IPS-NIHi7 (cell line): ENCODE data around the gene ACOX3.

Experiments used
- DNase-seq: peaks from one replicate; pipeline ENCODE4 v3.0.0; 2012; ENCODE audit warnings: mixed read lengths; ENCODE audit errors: extremely low spot score

The ACOX3 gene

GRCh38 chr4:8468746-8469535, 28.4 kb upstream of the ACOX3 start:
- peak; percentile 91 for DNase-seq

- DNase-seq, result no peak
Measured at GRCh38 chr4:8467016-8467415, 26.5 kb upstream of the ACOX3 start.

- DNase-seq, result no peak
Measured at GRCh38 chr4:8465615-8466611, 25.4 kb upstream of the ACOX3 start.

GRCh38 chr4:8464381-8464780, 23.9 kb upstream of the ACOX3 start:
- no peak for DNase-seq

DNA sequence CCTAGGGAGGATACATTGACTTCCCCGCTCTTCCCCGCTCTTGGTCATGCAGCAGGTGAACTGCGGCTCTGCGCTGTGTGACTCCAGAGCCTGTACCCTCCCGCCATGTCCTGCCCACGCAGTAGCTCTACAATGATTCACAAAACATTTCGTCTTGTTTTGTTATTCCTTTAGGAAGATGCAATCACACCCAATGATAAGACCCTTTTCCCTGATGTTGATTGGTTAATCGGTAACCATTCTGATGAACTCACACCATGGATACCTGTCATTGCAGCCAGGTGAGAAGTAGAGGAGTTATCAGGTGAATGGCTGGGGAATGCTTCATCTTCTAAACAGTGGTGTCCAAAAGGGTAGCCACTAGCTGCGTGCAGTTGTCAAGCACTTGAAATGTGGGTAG, 23.3 kb upstream of the ACOX3 start:
- DNase-seq, result no peak

GRCh38 chr4:8461616-8462015, 21.1 kb upstream of the ACOX3 start:
- no peak for DNase-seq

GRCh38 chr4:8461086-8461485, 20.6 kb upstream of the ACOX3 start:
- no peak for DNase-seq

DNA sequence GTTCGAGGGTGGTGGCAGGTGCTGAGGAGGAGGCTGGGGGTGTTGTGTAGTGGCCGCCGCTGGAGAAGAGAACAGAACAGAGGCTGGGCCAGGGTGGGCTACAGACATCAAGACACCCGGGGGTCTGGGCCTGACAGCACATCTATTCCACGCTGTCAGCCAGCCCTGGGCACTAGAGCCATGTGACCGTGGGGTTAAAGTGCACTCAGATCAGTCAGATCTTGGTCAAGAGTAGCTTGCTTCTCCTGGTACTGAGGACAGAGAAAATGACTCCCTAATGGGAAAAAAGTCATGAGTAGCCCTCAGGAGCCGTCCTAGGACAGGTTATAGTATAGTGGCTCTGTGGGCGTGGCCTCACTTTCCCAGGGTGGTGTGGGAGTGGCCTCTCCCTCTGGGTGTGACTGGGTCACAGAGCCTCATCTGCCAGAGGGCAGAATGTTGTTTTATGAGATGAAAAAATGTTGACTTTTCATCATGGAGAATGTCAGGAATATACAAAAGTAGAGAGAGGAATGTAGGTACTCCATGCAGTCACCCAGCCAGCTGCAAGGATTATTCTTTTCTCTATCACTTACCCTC, 19.4 kb upstream of the ACOX3 start:
- DNase-seq, result no peak

- DNase-seq, result no peak
Measured at GRCh38 chr4:8457646-8458252, 17.2 kb upstream of the ACOX3 start.

- DNase-seq, result no peak
Measured at GRCh38 chr4:8453957-8454356, 13.4 kb upstream of the ACOX3 start.

- no peak for DNase-seq
Measured at GRCh38 chr4:8451440-8452182, 11.1 kb upstream of the ACOX3 start.

DNA sequence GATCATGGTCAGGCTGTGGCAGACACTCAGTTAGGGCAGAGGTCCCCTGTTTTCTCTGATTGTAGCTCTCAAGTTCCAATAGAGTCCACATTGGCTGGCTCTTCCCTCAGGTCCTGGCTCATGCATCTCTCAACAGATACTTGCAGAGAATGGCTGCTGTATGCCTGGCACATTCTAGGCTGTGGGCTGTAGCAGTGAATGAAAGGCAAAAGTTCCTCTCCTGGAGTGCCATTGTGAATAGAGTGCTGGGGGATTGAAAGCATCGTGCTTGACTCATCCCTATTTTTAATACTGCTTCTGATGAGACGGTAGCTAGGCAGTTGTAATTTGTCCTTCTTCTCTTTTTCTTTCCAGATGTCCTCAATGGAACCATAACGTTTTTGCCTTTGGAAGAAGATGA, 5.6 kb upstream of the ACOX3 start:
- DNase-seq, result no peak

DNA sequence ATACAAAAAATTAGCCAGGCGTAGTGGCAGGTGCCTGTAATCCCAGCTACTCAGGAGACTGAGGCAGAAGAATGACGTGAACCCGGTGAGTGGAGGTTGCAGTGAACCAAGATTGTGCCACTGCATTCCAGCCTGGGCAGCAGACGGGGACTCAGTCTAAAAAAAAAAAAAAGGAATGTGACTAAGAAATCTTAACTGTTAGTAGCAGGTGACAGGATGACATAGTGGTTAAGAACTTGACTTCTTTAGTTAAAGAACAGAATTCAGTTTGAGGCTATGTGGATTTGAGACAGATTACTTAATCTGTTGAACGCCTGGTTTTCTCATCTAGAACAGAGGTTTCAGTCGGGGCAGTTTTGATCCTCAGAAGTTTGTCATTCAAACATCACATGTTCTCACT, 3.3 kb upstream of the ACOX3 start:
- no peak for DNase-seq

- no peak for DNase-seq
Measured at GRCh38 chr4:8442596-8443358, 2.3 kb upstream of the ACOX3 start.

- DNase-seq, result no peak
Measured at GRCh38 chr4:8441499-8442091, 1.1 kb upstream of the ACOX3 start.

GRCh38 chr4:8439914-8440491, 520 bp downstream of the ACOX3 start:
- DNase-seq, result no peak

GRCh38 chr4:8439168-8439567, 1.4 kb downstream of the ACOX3 start:
- no peak for DNase-seq

DNA sequence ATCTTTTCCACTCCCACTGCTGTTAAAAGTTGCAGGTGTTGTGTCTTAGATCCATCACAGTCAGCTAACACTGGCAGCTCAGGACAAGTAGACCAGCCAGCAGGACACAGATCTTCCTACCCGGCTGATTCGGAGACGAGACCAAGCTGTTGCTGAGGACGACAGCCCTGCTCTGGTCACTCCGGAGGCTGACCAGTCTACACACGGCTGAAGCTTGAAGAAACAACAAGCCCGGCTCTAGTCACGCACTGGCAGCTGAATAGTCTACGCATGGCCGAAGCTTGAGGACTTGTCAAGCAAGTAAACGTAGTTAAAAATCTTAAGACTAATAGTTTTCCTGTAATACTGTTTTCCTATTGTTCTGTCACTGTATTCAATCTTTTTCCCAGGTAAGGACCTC, 1.8 kb downstream of the ACOX3 start:
- DNase-seq, result no peak

GRCh38 chr4:8437281-8437680, 3.2 kb downstream of the ACOX3 start:
- DNase-seq, result no peak

DNA sequence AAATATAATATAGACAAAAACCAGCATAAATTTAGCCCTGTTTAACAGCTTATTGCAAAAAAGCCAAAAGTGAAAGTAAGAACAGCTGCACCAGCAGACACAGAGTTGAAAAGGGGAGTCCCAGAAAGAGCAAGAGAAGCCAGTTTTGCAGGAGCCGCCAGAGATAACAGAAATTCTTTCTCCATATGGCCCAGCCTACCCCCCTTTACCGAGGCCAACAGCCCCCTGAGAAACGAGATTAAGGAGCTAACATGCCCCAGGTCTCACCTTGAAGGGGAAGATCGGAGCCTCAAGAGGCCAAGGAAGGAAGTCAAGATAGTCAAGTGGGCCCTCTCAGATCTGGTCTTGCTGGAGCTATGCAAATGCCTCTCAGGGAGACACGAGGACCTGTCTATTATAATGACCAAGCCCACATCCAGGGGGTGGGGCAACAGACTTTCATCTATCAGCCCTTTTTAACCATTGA, 4.8 kb downstream of the ACOX3 start:
- DNase-seq, result no peak
